ENCODE data around the gene ATP10D.

Gene ATP10D

DNA sequence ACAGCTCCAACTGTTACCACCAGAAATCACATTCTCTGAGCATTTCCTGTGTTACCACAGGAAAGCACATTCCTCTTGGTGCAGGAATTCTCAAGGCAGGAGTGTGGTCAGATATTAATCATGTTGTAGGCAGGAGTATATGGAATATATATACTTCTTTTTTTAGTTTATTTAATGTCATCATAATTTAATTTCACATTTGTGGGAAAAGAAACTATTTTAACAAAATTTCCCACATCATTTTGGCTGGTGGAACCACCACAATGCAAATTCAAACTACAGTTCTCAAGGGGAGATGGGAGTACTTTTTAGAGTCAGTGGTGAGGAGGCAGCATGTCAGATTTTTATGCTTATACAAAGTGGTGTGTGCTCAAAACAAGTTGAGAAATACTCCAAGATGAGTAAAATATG, 139.0 kb downstream of the ATP10D start:
- H3K4me2 ChIP-seq (ENCODE audit: low read length) = no peak overlapping the region
- H3K27me3 ChIP-seq (ENCODE audit: insufficient read depth, low read length) = no peaks in the 10 kb centered on the region
- H3K4me3 ChIP-seq (ENCODE audit: low read depth, low read length, poor library complexity, severe bottlenecking) = no peak overlapping the region
- no peaks in the 10 kb centered on the region for H3K36me3 ChIP-seq (ENCODE audit: insufficient read depth, low read length)
- no peaks in the 10 kb centered on the region for H3K9me2 ChIP-seq (ENCODE audit: low read depth, low read length)
- no peak overlapping the region for H3K9ac ChIP-seq (ENCODE audit: low read length)
- H3K27ac ChIP-seq (ENCODE audit: low read depth, low read length, poor library complexity, severe bottlenecking) = no peak overlapping the region
- H3K79me2 ChIP-seq (ENCODE audit: insufficient read depth, low read length) = no peaks in the 10 kb centered on the region
- no peaks in the 10 kb centered on the region for H4K20me1 ChIP-seq (ENCODE audit: insufficient read depth, low read length)
- no peaks in the 10 kb centered on the region for H3K4me1 ChIP-seq (ENCODE audit: insufficient read depth, low read length, severe bottlenecking)
- H3F3A ChIP-seq (ENCODE audit: insufficient read depth, low read length) = no peaks in the 10 kb centered on the region
- no peak overlapping the region for H2AFZ ChIP-seq (ENCODE audit: low read length)
- TF ChIP-seq EZH2 (IDR thresholded peaks at IDR 0.05; ENCODE audit: borderline replicate concordance, low read length) = no peak
- TF ChIP-seq, protein P1, sequence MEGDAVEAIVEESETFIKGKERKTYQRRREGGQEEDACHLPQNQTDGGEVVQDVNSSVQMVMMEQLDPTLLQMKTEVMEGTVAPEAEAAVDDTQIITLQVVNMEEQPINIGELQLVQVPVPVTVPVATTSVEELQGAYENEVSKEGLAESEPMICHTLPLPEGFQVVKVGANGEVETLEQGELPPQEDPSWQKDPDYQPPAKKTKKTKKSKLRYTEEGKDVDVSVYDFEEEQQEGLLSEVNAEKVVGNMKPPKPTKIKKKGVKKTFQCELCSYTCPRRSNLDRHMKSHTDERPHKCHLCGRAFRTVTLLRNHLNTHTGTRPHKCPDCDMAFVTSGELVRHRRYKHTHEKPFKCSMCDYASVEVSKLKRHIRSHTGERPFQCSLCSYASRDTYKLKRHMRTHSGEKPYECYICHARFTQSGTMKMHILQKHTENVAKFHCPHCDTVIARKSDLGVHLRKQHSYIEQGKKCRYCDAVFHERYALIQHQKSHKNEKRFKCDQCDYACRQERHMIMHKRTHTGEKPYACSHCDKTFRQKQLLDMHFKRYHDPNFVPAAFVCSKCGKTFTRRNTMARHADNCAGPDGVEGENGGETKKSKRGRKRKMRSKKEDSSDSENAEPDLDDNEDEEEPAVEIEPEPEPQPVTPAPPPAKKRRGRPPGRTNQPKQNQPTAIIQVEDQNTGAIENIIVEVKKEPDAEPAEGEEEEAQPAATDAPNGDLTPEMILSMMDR (IDR thresholded peaks at IDR 0.05; ENCODE audit: low read length) = no peak
- no peaks in the 10 kb centered on the region for H3K9me3 ChIP-seq (ENCODE audit: low read length)

DNA sequence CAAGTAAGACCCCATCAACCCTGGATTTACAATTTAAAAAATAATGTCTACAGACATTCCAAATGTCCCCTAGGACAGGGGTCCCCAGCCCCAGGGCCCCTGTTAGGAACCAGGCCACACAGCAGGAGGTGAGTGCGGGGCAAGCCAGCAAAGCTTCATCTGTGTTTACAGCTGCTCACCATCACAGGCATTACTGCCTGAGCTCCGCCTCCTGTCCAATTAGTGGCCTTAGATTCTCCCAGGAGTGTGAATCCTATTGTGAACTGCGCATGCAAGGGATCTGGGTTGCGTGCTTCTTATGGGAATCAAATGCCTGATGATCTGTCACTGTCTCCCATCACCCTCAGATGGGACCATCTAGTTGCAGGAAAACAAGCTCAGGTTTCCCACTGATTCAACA, 146.1 kb downstream of the ATP10D start:
- Histone ChIP-seq H3K79me2 (ENCODE audit: insufficient read depth, low read length) (no peaks in the 10 kb centered on the region), H3K4me1 (ENCODE audit: insufficient read depth, low read length, severe bottlenecking) (no peaks in the 10 kb centered on the region), H3K4me2 (ENCODE audit: low read length) (no peak overlapping the region), H3K9me2 (ENCODE audit: low read depth, low read length) (no peaks in the 10 kb centered on the region), H3K27ac (ENCODE audit: low read depth, low read length, poor library complexity, severe bottlenecking) (no peak overlapping the region), H3K27me3 (ENCODE audit: insufficient read depth, low read length) (no peaks in the 10 kb centered on the region), H3K9me3 (ENCODE audit: low read length) (no peaks in the 10 kb centered on the region), H3F3A (ENCODE audit: insufficient read depth, low read length) (no peaks in the 10 kb centered on the region), H2AFZ (ENCODE audit: low read length) (no peak overlapping the region), H3K9ac (ENCODE audit: low read length) (no peak overlapping the region), H3K36me3 (ENCODE audit: insufficient read depth, low read length) (no peaks in the 10 kb centered on the region), H4K20me1 (ENCODE audit: insufficient read depth, low read length) (no peaks in the 10 kb centered on the region), H3K4me3 (ENCODE audit: low read depth, low read length, poor library complexity, severe bottlenecking) (no peak overlapping the region)
- TF ChIP-seq, protein P1 (IDR thresholded peaks at IDR 0.05; ENCODE audit: low read length) = no peak
- TF ChIP-seq EZH2 (IDR thresholded peaks at IDR 0.05; ENCODE audit: borderline replicate concordance, low read length) = no peak

DNA sequence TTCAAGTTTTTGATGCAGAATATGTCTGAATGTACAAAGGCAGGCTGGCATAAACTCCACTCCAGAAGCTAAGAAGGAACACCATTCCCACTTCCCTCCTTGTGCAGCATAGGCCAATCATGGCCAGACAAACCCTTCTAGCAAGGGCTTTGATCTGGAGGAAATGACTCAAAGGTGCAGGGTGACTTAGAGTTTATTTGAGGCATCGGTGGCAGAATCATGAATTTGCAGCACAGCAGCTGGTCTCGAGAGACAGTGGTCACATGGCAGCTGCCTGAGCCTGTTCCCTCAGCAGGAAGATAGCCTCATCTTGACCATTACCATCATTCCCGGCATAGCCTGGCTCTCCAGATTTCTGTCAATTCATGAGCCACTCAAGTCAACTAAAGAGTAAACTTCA, 154.5 kb downstream of the ATP10D start:
- TF ChIP-seq EZH2 (IDR thresholded peaks at IDR 0.05; ENCODE audit: borderline replicate concordance, low read length) = no peak
- H3K79me2 ChIP-seq (ENCODE audit: insufficient read depth, low read length) = no peaks in the 10 kb centered on the region

DNA sequence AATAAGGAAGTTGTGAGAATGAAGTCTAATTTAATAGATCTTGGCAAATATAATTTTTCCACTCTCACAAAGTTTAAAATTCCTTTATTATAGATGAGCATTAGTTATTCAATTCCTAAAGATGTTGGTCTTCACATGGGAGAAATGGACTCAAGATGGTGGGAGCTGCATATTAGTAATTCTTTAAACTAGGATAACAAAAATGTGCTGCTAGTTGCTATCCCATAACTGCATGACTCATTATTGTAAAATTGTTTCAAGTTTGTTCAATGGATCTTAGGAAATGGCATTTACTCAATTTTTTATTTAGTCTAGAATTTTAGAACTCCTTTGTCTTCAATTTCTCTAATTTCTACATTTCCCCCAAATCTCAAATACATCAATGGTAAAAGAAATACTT, 155.8 kb downstream of the ATP10D start:
- Histone ChIP-seq H3K27ac (ENCODE audit: low read depth, low read length, poor library complexity, severe bottlenecking) (no peak overlapping the region), H2AFZ (ENCODE audit: low read length) (no peak overlapping the region), H3K4me2 (ENCODE audit: low read length) (no peak overlapping the region), H3K4me1 (ENCODE audit: insufficient read depth, low read length, severe bottlenecking) (no peaks in the 10 kb centered on the region), H3K36me3 (ENCODE audit: insufficient read depth, low read length) (no peaks in the 10 kb centered on the region), H4K20me1 (ENCODE audit: insufficient read depth, low read length) (no peaks in the 10 kb centered on the region), H3K79me2 (ENCODE audit: insufficient read depth, low read length) (no peaks in the 10 kb centered on the region), H3F3A (ENCODE audit: insufficient read depth, low read length) (no peaks in the 10 kb centered on the region), H3K9ac (ENCODE audit: low read length) (no peak overlapping the region), H3K27me3 (ENCODE audit: insufficient read depth, low read length) (no peaks in the 10 kb centered on the region), H3K9me3 (ENCODE audit: low read length) (no peaks in the 10 kb centered on the region), H3K9me2 (ENCODE audit: low read depth, low read length) (no peaks in the 10 kb centered on the region), H3K4me3 (ENCODE audit: low read depth, low read length, poor library complexity, severe bottlenecking) (no peak overlapping the region)
- no peak for TF ChIP-seq EZH2 (IDR thresholded peaks at IDR 0.05; ENCODE audit: borderline replicate concordance, low read length)

More for the DNA sequence above, 154.5 kb downstream of the ATP10D start:
- H2AFZ ChIP-seq (ENCODE audit: low read length) = no peak overlapping the region
- no peak overlapping the region for H3K4me3 ChIP-seq (ENCODE audit: low read depth, low read length, poor library complexity, severe bottlenecking)
- no peaks in the 10 kb centered on the region for H4K20me1 ChIP-seq (ENCODE audit: insufficient read depth, low read length)
- H3F3A ChIP-seq (ENCODE audit: insufficient read depth, low read length) = no peaks in the 10 kb centered on the region
- H3K9ac ChIP-seq (ENCODE audit: low read length) = no peak overlapping the region
- no peak overlapping the region for H3K27ac ChIP-seq (ENCODE audit: low read depth, low read length, poor library complexity, severe bottlenecking)
- no peaks in the 10 kb centered on the region for H3K9me3 ChIP-seq (ENCODE audit: low read length)
- no peaks in the 10 kb centered on the region for H3K4me1 ChIP-seq (ENCODE audit: insufficient read depth, low read length, severe bottlenecking)
- no peaks in the 10 kb centered on the region for H3K27me3 ChIP-seq (ENCODE audit: insufficient read depth, low read length)
- H3K4me2 ChIP-seq (ENCODE audit: low read length) = no peak overlapping the region
- no peaks in the 10 kb centered on the region for H3K36me3 ChIP-seq (ENCODE audit: insufficient read depth, low read length)
- no peaks in the 10 kb centered on the region for H3K9me2 ChIP-seq (ENCODE audit: low read depth, low read length)

Data from OCI-LY1 (cell line).